Common myeloid progenitor, CD34-positive (primary cell): Measurements from ENCODE around the gene HELZ.
"Not testable (repeated sequence)": the region's sequence is repeated elsewhere in the genome, so short reads cannot be mapped to it uniquely, and the experiment has no call there.

ENCODE experiments used
- CTCF ChIA-PET: fragments of 350-600 bp; sonication (Branson Sonifier 250); formaldehyde crosslinking; loops from one replicate; lab custom pipeline; 2021; ENCODE audit warnings: antibody characterized with exemption; lab: Charles Lee
- POLR2A ChIA-PET: fragments of 350-600 bp; sonication (Branson Sonifier 250); formaldehyde crosslinking; loops from one replicate; lab custom pipeline; 2021; ENCODE audit warnings: antibody characterized with exemption; lab: Charles Lee
- DNase-seq, 3 donors: peaks; one replicate each; pipeline versions ENCODE4 v3.0.0 to v3.0.0-alpha.2; 2013
- H3K27ac ChIP-seq, 2 experiments: 1 replicate in 1 of 2; 2 replicates in 1 of 2; pipeline ENCODE4 v1.7.0; 2013; ENCODE audit warnings: inconsistent platforms in 2 of 2, low read length in 2 of 2, mild to moderate bottlenecking in 2 of 2, low read depth in 1 of 2, moderate library complexity in 1 of 2; ENCODE audit not compliant: severe bottlenecking in 2 of 2, insufficient read depth in 1 of 2, poor library complexity in 1 of 2
- H3K27me3 ChIP-seq, 5 experiments: replicated peaks in 2 of 5; 1 replicate in 3 of 5; 2 replicates in 2 of 5; pipeline versions ENCODE4 v1.6.1 to v1.7.0; 2013; ENCODE audit warnings: low read length in 4 of 5, mild to moderate bottlenecking in 2 of 5, moderate library complexity in 2 of 5, inconsistent platforms in 1 of 5; ENCODE audit not compliant: insufficient read depth in 5 of 5, control insufficient read depth in 4 of 5
- H3K36me3 ChIP-seq, 4 experiments: 1 replicate in 2 of 4; 2 replicates in 2 of 4; pipeline versions ENCODE4 v1.6.1 to v1.7.0; 2013; ENCODE audit warnings: low read length in 3 of 4, control low read depth in 1 of 4, mild to moderate bottlenecking in 1 of 4; ENCODE audit not compliant: control insufficient read depth in 4 of 4, insufficient read depth in 4 of 4
- H3K4me1 ChIP-seq, 4 experiments: 1 replicate in 3 of 4; 2 replicates in 1 of 4; pipeline versions ENCODE4 v1.6.1 to v1.7.1; 2013; ENCODE audit warnings: low read length in 3 of 4, mild to moderate bottlenecking in 3 of 4, control low read depth in 1 of 4, inconsistent platforms in 1 of 4, moderate library complexity in 1 of 4; ENCODE audit not compliant: control insufficient read depth in 4 of 4, insufficient read depth in 4 of 4; ENCODE audit errors: control extremely low read depth in 1 of 4
- H3K4me3 ChIP-seq, 7 experiments: 1 replicate in 4 of 7; 2 replicates in 3 of 7; pipeline versions ENCODE4 v1.5.1 to v1.7.0; 2013; ENCODE audit warnings: mild to moderate bottlenecking in 7 of 7, low read length in 6 of 7, moderate library complexity in 6 of 7, inconsistent platforms in 2 of 7, low read depth in 2 of 7, control low read depth in 1 of 7; ENCODE audit not compliant: insufficient read depth in 4 of 7, control insufficient read depth in 1 of 7; ENCODE audit errors: extremely low read depth in 1 of 7
- H3K9me3 ChIP-seq, 5 experiments: 1 replicate in 4 of 5; 2 replicates in 1 of 5; pipeline versions ENCODE4 v1.6.1 to v1.7.1; 2013; ENCODE audit warnings: low read length in 4 of 5, mild to moderate bottlenecking in 2 of 5, inconsistent platforms in 1 of 5, low read depth in 1 of 5, moderate library complexity in 1 of 5; ENCODE audit not compliant: control insufficient read depth in 4 of 5, insufficient read depth in 2 of 5; ENCODE audit errors: control extremely low read depth in 1 of 5
- WGBS: methylation state at CpG from one replicate; pipeline ENCODE4 v1.1.5; 2013; ENCODE audit not compliant: insufficient coverage; 5-methylcytosine and 5-hydroxymethylcytosine counted together

HELZ gene

GRCh38 chr17:67110619-67111018 lies 134.4 kb downstream of the HELZ start:
- WGBS = 88% methylated on average over 1 of the region's 3 CpGs
- no peaks in the 10 kb centered on the region for H3K27me3 ChIP-seq
- H3K27ac ChIP-seq = no peak overlapping the region
- peaks cover 0 to under 1% (median 0%) of the 10 kb centered on the region in 5 experiments for H3K9me3 ChIP-seq
- DNase-seq = no peak
- H3K4me1 ChIP-seq = no peaks in the 10 kb centered on the region
- no peak overlapping the region for H3K4me3 ChIP-seq
- ChIA-PET CTCF (interaction anchor here (1.8 kb wide), 1 partner anchor 23 kb away, joined by 5 read pairs; no protein-coding TSS in a partner anchor), POLR2A (no interaction called here)
- peaks cover 36 to 78% (median 61%) of the 10 kb centered on the region in 4 experiments for H3K36me3 ChIP-seq

GRCh38 chr17:67109111-67109510 lies 135.9 kb downstream of the HELZ start:
- no peak for DNase-seq
- no peak overlapping the region for H3K27ac ChIP-seq
- peaks cover 30 to 82% (median 62%) of the 10 kb centered on the region in 4 experiments for H3K36me3 ChIP-seq
- WGBS = 96% methylated on average over 4 of the region's 5 CpGs
- no peaks in the 10 kb centered on the region for H3K9me3 ChIP-seq
- CTCF ChIA-PET = interaction anchor here (1.4 to 1.7 kb wide), 2 partner anchors 10 to 23 kb away, joined by 3 read pairs; no protein-coding TSS in a partner anchor
- H3K4me1 ChIP-seq = no peaks in the 10 kb centered on the region
- no peaks in the 10 kb centered on the region for H3K27me3 ChIP-seq
- no peak overlapping the region for H3K4me3 ChIP-seq
- POLR2A ChIA-PET = no interaction called here

- no peak overlapping the region for H3K27ac ChIP-seq
- H3K9me3 ChIP-seq = no peaks in the 10 kb centered on the region
- peaks cover 22 to 78% (median 57%) of the 10 kb centered on the region in 4 experiments for H3K36me3 ChIP-seq
- POLR2A ChIA-PET = no interaction called here
- H3K4me3 ChIP-seq = no peak overlapping the region
- H3K4me1 ChIP-seq = no peaks in the 10 kb centered on the region
- DNase-seq = no peak
- 100% methylated on average over 2 of the region's 13 CpGs for WGBS
- H3K27me3 ChIP-seq = no peaks in the 10 kb centered on the region
- CTCF ChIA-PET = interaction anchor here (1.2 to 1.7 kb wide), 4 partner anchors 11 to 30 kb away, joined by 3 read pairs; no protein-coding TSS in a partner anchor
Observed at GRCh38 chr17:67107811-67108775, 136.9 kb downstream of the HELZ start.

- no peaks in the 10 kb centered on the region for H3K9me3 ChIP-seq
- H3K36me3 ChIP-seq = peaks cover 24 to 69% (median 50%) of the 10 kb centered on the region in 4 experiments
- H3K27ac ChIP-seq = no peak overlapping the region
- no peak overlapping the region for H3K4me3 ChIP-seq
- 100% methylated on average over 5 of the region's 5 CpGs for WGBS
- no peaks in the 10 kb centered on the region for H3K27me3 ChIP-seq
- H3K4me1 ChIP-seq = no peaks in the 10 kb centered on the region
- DNase-seq = no peak
- ChIA-PET CTCF (interaction anchor here (1.2 kb wide), 1 partner anchor 11 kb away, joined by 3 read pairs; no protein-coding TSS in a partner anchor), POLR2A (no interaction called here)
Observed at GRCh38 chr17:67107171-67107570, 137.8 kb downstream of the HELZ start.

GRCh38 chr17:67105213-67105612 lies 139.8 kb downstream of the HELZ start:
- no peak for DNase-seq
- CTCF ChIA-PET = no interaction called here
- H3K27ac ChIP-seq = no peak overlapping the region
- peaks cover 20 to 60% (median 37%) of the 10 kb centered on the region in 4 experiments for H3K36me3 ChIP-seq
- H3K9me3 ChIP-seq = no peaks in the 10 kb centered on the region
- H3K4me1 ChIP-seq = no peaks in the 10 kb centered on the region
- H3K27me3 ChIP-seq = no peaks in the 10 kb centered on the region
- no peak overlapping the region for H3K4me3 ChIP-seq
- POLR2A ChIA-PET = no interaction called here

- CTCF ChIA-PET, H3K4me3 ChIP-seq, POLR2A ChIA-PET, H3K27me3 ChIP-seq, H3K27ac ChIP-seq, H3K4me1 ChIP-seq, DNase-seq, H3K9me3 ChIP-seq: not testable (repeated sequence)
- WGBS = no CpG with 5 or more reads among the region's 7 CpGs
- H3K36me3 ChIP-seq = peaks cover 22 to 59% (median 36%) of the 10 kb centered on the region in 4 experiments
Observed at GRCh38 chr17:67104641-67105040, 140.4 kb downstream of the HELZ start.

GRCh38 chr17:67098006-67098405 lies 147.0 kb downstream of the HELZ start:
- Histone ChIP-seq H3K9me3 (no peaks in the 10 kb centered on the region), H3K4me3 (no peak overlapping the region), H3K27me3 (no peaks in the 10 kb centered on the region), H3K27ac (no peak overlapping the region), H3K4me1 (no peaks in the 10 kb centered on the region), H3K36me3 (peaks cover 8 to 19% (median 13%) of the 10 kb centered on the region in 4 experiments)
- CTCF ChIA-PET = no interaction called here
- DNase-seq = no peak
- no CpG with 5 or more reads among the region's 1 CpG for WGBS
- POLR2A ChIA-PET = no interaction called here
